GM12892 (cell line): ENCODE data around the gene CALU.

Experiments used
- DNase-seq: peaks from one replicate; pipeline ENCODE4 v3.0.0; 2011; ENCODE audit not compliant: insufficient read length
- FAIRE-seq: peaks from 2 replicates; lab custom pipeline; 2011; peaks lifted over from hg19 to GRCh38; lab: Jason Lieb, UNC
- POLR2A ChIP-seq: IDR thresholded peaks from 2 replicates; pipeline ENCODE4 v1.6.1; 2011; ENCODE audit warnings: low read depth, low read length, control low read depth
- POLR2AphosphoS5 ChIP-seq: IDR thresholded peaks from 2 replicates; pipeline ENCODE4 v1.6.1; 2011; ENCODE audit warnings: low read depth, low read length, control low read depth
- TAF1 ChIP-seq: IDR thresholded peaks from 2 replicates; pipeline ENCODE4 v1.6.1; 2011; ENCODE audit warnings: low read depth, mild to moderate bottlenecking, control low read depth, low read length, borderline replicate concordance

CALU gene

GRCh38 chr7:128810473-128810872 lies 71.3 kb downstream of the CALU start:
- FAIRE-seq (no peak), DNase-seq (no peak)
- no peak for TF ChIP-seq POLR2AphosphoS5
- no peak for TF ChIP-seq TAF1
- TF ChIP-seq POLR2A: no peak

GRCh38 chr7:128810997-128811396 lies 71.8 kb downstream of the CALU start:
- FAIRE-seq (no peak), DNase-seq (no peak)
- TF ChIP-seq POLR2AphosphoS5 (no peak), TAF1 (no peak), POLR2A (no peak)

- no peak for TF ChIP-seq TAF1
- no peak for TF ChIP-seq POLR2AphosphoS5
- no peak for TF ChIP-seq POLR2A
- FAIRE-seq: no peak
- no peak for DNase-seq
These were observed 72.7 kb downstream of the CALU start for GRCh38 chr7:128811631-128812430.

GRCh38 chr7:128812514-128813168 lies 73.5 kb downstream of the CALU start:
- no peak for DNase-seq
- no peak for FAIRE-seq
- TF ChIP-seq POLR2A (no peak), TAF1 (no peak), POLR2AphosphoS5 (no peak)

- no peak for FAIRE-seq
These were observed 75.3 kb downstream of the CALU start for GRCh38 chr7:128814499-128814898.

GRCh38 chr7:128815289-128815942 lies 76.3 kb downstream of the CALU start:
- FAIRE-seq: no peak
- no peak for TF ChIP-seq POLR2AphosphoS5
- TF ChIP-seq POLR2A: no peak
- no peak for TF ChIP-seq TAF1
- DNase-seq: no peak

More at GRCh38 chr7:128814499-128814898, 75.3 kb downstream of the CALU start:
- TF ChIP-seq POLR2A (no peak), TAF1 (no peak), POLR2AphosphoS5 (no peak)
- DNase-seq: no peak

GRCh38 chr7:128818694-128819093 lies 79.5 kb downstream of the CALU start:
- FAIRE-seq (no peak), DNase-seq (no peak)
- TF ChIP-seq POLR2A (no peak), TAF1 (no peak), POLR2AphosphoS5 (no peak)
